Measurements from ENCODE around the gene RCC1.
A peak's percentile ranks its signal among the peaks of the same experiment; 100 is the strongest.
"Not testable (repeated sequence)": the region's sequence is repeated elsewhere in the genome, so short reads cannot be mapped to it uniquely, and the experiment has no call there.

The RCC1 gene

DNA sequence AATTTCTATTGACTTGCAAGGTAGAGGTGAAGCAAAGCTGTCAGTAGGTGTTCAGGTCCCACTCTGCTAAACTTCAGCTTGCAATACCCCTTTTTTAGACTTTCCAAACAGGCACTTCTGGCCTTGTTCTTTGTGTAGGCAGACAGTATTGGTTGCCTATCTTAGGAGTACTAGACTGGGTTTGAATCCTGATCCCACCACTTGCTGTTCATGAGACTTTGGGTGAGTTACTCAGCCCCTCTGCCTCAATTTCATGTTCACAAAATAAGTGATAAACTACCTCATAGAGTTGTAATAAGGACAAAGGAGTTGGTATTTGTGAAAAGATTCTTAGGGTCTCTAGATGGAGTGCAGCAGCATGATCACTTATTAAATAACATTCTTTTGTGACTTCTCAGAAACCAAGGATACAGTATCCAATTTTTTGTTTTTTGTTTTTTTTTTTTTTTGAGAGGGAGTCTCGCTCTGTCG is 5.2 kb downstream of the RCC1 start:
- peak; percentile 27 for DNase-seq (ENCODE audit: low read depth)

DNA sequence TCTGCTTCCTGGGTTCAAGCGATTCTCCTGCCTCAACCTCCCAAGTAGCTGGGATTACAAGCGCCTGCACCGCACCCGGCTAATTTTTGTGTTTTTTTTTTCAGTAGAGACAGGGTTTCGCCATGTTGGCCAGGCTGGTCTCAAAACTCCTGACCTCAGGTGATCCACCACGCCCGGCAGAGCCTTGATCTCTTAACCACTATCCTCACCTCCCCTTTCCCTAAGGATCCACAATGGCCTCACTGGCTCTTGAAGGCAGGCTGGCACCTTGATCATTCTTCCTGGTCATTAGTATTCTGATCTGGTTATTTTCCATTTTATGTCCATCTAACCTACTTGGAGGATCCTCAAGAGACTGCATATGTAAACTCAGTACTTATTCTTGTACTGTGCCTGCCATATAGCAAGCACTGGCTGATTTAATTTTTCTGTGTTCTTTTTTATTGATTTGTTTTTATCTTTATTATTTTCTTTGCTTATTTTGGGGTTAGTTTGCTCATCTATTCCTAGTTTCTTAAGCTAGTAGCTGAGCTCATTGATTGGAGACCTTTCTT is 6.3 kb downstream of the RCC1 start:
- peak; percentile 26 for DNase-seq (ENCODE audit: low read depth)

DNA sequence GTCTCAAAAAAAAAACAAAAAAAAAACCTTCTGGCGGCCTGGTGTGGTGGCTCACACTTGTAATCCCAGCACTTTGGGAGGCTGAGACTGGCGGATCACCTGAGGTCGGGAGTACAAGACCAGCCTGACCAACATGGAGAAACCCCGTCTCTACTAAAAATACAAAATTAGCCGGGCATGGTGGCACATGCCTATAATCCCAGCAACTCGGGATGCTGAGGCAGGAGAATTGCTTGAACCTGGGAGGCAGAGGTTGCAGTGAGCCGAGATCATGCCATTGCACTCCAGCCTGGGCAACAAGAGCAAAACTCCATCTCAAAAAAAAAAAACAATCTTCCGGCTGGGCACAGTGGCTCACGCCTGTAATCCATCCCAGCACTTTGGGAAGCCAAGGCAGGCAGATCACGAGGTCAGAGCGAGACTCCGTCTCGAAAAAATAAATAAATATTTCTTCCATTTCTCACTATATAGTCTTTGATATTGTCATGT is 8.6 kb downstream of the RCC1 start:
- DNase-seq (ENCODE audit: low read depth), result not testable (repeated sequence)

DNA sequence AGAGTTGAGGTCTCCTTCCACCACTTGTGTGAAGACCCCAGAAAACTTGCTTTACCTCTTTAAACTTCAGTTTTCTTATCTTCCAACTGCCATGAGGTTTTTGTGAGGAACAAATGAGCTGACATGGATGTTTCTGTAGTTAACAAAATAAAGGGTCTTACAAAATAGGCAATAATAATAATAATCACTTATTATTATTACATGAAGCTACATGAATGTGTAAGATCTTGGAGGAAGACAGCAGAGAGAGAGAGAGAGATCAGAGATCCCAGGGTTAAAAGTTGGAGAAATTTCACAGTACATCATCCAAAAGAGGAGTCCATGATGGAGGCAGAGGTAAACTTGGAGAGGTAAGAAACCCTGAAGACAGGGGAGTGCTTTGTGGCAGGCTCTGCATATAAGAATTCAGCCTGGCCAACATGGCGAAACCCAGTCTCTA is 10.7 kb downstream of the RCC1 start:
- DNase-seq (ENCODE audit: low read depth), result peak; percentile 20

DNA sequence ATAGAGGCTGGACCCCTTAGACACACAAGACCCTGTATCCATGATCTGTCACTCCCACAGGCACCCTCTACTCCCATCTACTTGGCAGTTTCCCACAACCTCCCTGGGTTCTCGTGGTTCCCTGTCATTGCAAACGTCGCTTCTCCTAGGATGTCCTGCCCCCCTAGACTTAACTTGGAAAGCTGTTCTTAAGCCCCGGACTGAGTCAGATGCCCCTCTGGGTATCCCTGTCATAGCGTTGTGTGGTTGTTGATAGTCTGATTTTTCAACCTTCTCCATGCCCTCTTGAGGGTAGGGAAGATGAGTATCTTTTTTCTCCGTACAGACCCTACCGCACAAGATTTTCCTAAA is 11.8 kb downstream of the RCC1 start:
- DNase-seq (ENCODE audit: low read depth), result no peak

DNA sequence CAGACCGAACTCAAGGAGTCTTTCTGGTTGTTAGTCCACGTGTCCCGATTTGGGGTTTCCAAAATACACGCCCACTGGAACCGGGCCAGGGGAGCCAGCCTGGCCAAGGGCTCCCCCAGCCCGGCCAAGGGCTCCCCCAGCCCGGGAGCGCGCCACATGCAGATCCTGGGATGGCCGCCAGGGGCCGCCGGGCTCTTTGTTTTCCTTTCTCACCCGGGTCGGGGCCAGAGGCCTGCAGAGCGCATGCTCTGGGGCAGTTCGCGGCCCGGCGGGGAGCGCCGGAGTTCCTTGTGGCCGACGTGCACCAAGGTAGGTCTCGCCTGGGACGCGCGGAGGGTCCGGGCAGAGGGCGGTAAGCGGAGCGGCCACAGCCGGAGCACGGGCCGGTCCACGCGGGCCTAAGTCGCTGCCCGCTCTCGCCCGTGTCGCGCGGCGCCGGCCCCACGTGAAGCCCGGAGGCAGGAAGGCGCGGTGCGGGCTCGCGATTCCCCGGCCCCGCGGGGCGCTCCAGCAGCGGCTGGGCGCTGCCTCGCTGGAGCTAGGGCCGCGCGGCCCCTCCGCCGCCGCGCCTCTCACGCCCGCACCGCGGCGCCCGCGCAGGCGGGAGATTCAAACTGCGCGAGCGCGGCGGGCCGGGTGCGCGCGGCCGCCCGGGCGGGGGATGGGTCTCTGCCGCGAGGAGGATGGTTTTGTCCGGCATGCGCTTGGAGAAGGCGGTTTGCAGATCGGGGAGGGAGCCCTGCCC is 12.3 kb downstream of the RCC1 start:
- DNase-seq (ENCODE audit: low read depth), result peak; percentile 85

DNA sequence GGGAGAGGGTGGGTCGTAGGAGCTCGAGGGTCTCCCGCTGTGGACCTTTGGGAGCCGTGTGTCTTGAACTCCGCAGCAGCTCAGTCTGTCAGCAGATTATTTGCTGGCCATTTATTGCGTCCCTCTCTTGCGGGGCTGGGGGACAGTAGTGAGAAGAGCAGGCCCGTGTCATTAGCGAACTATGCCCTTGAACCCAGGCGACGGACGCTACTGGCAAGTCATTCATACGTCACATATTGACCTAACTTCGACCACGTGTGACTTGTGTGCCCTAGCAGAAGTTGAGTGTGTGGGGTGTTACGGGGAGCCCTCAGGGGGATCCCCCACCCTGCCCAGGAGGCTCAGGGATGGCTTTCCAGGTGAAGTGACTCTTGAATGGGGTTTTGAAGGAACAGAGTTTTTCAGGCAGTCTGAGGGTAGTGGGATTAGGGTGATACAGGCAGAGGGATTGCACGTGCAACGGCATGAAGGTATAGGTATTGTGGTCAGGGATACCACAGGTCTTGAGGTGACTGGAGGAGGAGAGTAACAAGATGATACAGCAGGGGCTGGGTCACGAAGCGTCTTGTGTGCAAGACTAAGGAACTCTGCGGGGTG is 13.0 kb downstream of the RCC1 start:
- DNase-seq (ENCODE audit: low read depth), result no peak

DNA sequence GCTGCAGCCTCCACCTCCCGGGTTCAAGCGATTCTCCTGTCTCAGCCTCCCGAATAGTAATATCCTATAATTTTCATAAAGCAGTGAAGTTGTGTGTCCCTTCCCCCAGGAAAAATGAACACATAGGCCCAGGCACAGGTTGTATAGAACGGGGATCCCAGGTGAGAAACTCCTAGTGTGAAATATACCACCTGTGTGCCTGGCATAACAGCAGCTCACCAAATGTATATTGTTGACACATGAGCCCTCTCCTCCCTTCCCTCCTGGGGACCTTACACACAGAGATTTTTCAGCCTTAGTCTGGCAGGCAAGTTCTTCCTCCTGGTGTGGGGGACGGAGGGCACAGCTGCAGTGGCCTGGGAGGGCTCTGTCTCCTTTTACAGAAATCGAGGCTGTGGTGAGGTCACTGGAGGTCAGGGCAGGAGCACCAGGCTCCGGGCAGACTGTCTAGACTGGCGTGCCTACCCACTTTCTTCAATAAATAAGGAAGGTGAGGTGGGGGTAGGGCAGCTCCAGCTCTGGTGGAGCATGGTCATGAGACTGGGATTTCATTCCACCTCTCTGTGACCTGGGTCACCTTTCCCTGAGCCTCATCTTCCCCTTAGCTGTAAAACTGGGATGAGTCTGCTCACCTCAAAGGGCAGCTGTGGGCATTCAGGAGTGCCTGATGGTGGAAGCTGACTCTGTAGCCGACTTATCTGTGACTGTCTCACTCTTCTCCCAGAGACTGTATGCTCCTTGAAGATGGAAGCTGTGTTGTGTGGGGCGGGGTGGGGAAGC is 14.3 kb downstream of the RCC1 start:
- DNase-seq (ENCODE audit: low read depth), result no peak

DNA sequence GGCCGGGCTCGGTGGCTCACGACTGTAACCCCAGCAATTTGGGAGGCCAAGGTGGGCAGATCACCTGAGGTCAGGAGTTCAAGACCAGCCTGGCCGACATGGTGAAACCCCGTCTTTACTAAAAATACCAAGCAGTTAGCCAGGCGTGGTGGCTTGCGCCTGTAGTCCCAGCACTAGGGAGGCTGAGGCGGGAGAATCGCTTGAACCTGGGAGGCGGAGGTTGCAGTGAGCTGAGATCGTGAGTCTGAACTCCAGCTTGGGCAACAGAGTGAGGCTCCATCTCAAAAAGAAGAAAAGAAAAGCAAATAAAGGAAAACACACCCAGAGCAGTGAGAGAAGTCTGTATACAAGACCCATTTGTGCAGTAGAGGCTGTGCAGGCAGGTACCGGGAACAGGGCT is 15.0 kb downstream of the RCC1 start:
- DNase-seq (ENCODE audit: low read depth), result not testable (repeated sequence)

DNA sequence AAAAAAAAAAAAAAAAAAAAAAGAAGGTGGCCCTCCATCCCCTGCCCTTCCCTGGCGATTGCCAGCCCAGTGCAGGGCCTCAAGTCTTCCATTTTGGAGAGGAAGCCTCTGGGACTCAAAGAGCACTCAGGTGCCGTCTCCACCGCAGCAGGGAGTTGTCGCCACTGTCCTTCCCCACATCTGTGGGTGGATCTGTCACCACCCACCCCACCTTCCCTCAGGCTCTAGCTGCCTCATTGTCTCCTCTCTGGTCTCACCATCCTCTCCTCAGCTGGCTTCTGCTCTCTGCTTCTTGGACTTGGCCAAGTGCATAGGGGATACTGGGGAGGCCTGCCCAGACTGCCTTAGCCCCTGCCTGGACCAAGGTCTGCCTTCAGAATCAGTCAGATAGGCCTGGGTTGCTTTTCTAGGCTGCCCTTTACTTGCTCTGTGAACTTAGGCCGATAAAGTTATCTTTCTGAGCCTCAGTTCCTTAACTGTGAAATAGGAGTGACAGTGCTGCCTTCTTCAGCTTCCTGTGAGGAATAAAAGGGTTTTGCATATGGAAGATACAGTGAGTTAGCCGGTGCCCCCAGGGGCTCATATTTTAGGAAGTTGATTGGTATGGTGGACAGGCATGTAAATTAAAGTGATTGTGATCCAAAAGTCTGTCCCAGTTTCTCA is 15.8 kb downstream of the RCC1 start:
- no peak for DNase-seq (ENCODE audit: low read depth)

DNA sequence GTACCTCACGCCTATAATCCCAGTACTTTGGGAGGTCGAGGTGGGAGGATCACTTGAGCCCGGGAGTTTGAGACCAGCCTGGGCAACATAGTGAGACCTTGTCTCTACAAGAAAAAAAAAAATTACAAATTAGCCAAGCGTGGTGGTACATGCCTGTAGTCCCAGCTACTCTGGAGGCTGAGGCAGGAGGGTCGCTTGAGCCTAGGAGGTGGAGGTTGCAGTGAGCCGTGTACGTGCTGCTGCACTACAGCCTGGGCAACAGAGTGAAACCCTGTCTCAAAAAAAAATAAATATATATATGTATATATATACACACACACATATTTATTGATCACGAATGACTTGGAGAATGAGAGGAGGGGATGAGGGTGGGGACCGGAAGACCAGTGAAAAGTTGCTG is 16.7 kb downstream of the RCC1 start:
- DNase-seq (ENCODE audit: low read depth), result not testable (repeated sequence)

DNA sequence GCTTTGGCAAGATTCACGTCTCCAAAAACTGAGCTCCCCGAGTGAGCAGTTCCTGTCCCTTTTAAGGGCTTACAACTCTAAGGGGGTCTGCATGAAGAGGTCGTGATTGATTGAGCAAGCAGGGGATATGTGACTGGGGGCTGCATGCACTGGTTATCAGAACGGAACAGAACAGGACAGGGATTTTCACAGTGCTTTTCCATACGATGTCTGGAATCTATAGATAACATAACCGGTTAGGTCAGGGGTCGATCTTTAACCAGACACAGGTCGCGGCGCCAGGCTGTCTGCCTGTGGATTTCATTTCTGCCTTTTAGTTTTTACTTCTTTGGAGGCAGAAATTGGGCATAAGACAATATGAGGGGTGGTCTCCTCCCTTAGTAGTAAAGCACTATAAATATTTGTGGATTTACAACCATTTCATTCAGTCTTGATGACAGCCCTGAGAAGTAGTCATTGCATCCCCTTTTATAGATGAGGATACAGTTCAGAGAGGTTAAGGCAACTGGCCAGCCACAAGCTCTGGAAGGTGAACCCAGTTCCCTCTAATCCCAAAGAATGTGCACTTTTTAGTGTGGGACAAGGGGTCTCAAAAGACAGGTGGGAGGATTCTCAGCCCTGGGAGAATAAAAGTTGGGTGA is 19.3 kb downstream of the RCC1 start:
- not testable (repeated sequence) for DNase-seq (ENCODE audit: low read depth)

DNA sequence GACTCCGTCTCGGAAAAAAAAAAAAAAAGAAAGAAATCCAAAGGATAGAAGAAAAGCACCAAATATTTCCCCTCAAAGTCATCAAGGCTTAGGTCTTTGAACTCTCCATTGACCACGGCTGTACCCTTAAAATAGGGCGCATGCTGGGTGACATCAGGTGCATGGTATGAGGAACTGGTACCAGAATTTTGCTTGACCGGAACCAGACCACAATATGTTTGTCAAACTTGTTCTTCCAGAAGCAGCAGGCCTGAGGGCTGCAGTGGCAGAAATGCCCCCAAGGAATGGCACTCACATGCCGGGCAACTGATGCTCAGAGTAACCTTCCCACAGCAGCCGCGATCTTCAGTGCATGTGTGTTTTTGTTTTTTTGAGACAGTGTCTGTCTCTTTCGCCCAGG is 21.0 kb downstream of the RCC1 start:
- no peak for DNase-seq (ENCODE audit: low read depth)

DNA sequence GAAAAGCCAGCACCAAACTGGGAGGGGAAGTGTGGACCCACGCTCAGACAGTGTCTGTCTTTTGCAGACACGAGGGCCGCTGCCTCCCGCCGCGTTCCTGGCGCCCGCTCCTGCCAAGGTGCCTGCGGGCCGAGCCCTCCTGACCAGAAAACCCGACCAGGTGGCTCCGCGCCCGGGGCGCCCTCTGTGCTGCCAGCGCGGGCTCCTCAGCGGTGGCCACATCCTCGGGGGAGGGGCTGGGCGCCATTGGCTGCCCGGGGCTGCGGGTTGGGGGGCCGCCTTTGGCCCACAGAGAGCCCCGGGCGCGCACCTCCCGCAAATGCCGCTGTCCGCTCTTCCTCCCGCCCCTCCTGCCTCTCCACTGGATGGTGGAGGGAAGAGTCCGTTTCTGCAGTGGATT is 24.6 kb downstream of the RCC1 start:
- no peak for DNase-seq (ENCODE audit: low read depth)

DNA sequence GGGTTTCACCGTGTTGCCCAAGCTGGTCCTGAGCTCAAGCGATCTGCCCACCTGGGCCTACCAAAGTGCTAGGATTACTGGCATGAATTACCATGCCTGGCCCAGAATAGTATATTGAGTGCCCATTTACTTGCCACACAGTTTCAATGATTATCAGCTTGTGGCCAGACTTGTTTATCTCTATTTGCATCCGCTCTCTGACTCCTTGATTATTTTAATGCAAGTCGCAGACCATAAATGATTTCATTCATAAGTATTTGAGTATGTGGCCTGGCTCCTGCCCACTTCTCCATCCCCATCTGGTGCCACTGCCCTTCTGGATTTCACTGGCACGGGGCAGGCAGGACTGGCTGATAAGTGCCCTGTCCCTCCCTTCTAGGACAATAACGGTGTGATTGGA is 28.8 kb downstream of the RCC1 start:
- DNase-seq (ENCODE audit: low read depth), result no peak

DNA sequence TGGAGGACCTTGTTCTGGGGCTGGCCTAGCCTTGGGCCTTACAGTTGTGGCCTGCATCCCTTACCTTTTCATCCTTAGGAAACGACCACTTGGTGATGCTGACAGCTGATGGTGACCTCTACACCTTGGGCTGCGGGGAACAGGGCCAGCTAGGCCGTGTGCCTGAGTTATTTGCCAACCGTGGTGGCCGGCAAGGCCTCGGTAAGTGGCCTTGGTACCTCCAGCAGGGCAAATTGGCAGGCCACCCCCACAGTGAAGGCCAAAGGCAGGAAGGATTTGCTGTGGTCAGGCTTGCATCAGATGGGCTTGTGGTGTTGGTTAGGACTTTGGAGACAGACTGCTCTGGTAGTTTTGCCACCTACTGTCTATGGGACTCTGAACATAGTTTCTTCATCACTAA is 29.3 kb downstream of the RCC1 start:
- no peak for DNase-seq (ENCODE audit: low read depth)

DNA sequence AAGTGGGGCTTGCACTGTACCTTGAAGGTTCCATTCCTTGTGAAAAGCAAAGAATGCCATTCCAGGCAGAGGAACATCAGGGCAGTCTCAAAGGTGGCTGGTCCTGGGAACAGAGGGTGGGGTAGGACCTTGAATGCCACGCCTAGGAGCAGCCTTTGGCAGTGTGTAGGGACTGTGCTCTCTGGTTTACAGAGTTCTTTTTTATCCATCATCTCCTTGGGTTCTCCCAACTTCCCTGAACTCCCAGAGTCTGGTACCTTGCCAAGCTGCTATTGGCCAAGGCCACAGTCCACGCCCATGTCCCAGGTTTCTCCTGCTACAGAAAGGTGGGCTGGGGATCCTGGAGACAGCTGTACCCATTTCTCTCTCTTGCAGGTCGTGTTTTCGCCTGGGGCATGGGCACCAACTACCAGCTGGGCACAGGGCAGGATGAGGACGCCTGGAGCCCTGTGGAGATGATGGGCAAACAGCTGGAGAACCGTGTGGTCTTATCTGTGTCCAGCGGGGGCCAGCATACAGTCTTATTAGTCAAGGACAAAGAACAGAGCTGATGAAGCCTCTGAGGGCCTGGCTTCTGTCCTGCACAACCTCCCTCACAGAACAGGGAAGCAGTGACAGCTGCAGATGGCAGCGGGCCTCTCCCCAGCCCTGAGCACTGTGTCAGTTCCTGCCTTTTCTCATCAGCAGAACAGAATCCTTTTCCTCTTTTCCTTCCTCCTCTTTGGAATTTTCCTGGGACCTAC is 31.8 kb downstream of the RCC1 start:
- no peak for DNase-seq (ENCODE audit: low read depth)

DNA sequence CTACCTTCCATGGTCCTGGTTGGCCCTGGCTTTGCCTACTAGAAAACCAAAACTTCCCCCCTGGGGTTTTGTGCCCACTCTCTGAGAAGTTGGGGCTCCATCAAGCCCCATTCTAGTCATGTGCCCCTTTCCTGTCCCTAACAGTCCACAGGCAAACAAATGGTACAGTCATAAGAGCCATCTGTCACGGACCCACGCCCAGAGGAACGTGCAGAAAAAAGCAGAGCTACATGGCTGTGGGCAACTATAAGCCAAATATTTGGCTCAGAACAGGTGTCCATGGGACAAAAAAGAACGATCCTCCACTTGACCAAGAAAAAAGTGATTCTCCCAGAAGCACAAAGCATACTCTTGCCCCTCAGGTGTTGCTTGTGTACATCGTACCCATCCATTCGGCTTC is 32.4 kb downstream of the RCC1 start:
- DNase-seq (ENCODE audit: low read depth), result no peak

DNA sequence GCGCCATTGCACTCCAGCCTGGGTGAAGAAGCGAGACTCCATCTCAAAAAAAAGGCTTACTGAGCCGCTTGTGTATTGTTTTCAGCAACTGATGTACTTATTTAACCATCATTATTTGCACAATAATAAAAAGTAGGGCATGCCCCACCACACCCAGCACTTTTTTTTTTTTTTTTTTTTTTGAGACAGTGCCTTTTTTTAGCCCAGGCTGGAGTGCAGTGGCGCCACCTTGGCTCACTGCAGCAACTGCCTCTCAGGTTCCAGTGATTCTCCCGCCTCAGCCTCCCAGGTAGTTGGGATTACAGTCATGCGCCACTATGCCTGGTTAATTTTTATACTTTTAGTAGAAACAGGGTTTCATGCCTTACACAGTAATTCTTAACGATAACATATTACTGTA is 34.8 kb downstream of the RCC1 start:
- DNase-seq (ENCODE audit: low read depth), result no peak

DNA sequence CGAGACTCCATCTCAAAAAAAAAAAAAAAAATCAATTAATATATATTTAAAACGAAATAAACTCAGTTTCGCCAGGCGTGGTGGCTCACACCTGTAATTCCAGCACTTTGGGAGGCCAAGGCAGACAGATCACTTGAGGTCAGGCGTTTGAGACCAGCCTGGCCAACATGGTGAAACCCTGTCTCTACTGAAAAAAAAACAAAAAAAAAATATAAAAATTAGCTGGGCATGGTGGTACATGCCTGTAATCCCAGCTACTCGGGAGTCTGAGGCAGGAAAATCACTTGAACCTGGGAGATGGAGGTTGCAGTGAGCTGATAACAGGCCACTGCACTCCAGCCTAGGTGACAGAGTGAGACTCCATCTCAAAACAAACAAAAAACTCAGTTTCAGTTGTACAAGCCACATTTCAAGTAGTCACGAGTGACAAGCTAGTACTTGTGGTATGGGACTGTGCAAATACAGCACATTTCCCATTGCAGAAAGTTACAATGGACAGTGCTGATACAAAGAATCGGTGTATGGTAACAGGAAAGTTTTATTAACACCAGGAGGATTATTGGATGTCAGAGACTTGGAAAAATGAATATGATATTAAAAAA is 35.7 kb downstream of the RCC1 start:
- not testable (repeated sequence) for DNase-seq (ENCODE audit: low read depth)

Data from iris pigment epithelial cell (primary cell).